Type B pancreatic cell (in vitro differentiated cells): ENCODE results near the gene GABRB3. TPM values are rescaled to one million over a fixed set of nuclear protein-coding genes. Genes with fewer than 3 reads are reported as not detected.

ENCODE experiments used
- DNase-seq: peaks from one replicate; pipeline ENCODE4 v3.0.0; 2021; ENCODE audit warnings: mixed read lengths; ENCODE audit not compliant: unreplicated experiment; ENCODE audit errors: extremely low spot score
- H3K27ac Mint-ChIP-seq: 2 replicates; pipeline ENCODE4 v1.8.0; 2021; ENCODE audit warnings: mild to moderate bottlenecking, mixed read lengths
- H3K27me3 Mint-ChIP-seq: 2 replicates; pipeline ENCODE4 v1.8.0; 2021; ENCODE audit warnings: mixed read lengths
- H3K36me3 Mint-ChIP-seq: 2 replicates; pipeline ENCODE4 v1.8.0; 2021; ENCODE audit warnings: mixed read lengths
- H3K4me1 Mint-ChIP-seq: one replicate; pipeline ENCODE4 v1.8.0; 2021; ENCODE audit warnings: mixed read lengths; ENCODE audit not compliant: unreplicated experiment
- H3K4me3 Mint-ChIP-seq: 2 replicates; pipeline ENCODE4 v1.8.0; 2021; ENCODE audit warnings: mild to moderate bottlenecking, mixed read lengths
- H3K9me3 Mint-ChIP-seq: 2 replicates; pipeline ENCODE4 v1.8.0; 2021; ENCODE audit warnings: mixed read lengths
- CTCF ChIP-seq: fragments of 200-600 bp; sonication (generic); conservative IDR thresholded peaks from 2 replicates; pipeline ENCODE4 v1.5.0; 2021; ENCODE audit warnings: antibody characterized with exemption, mild to moderate bottlenecking
- long read RNA-seq: library from polyadenylated mRNA; unstranded; transcript quantifications from one replicate; pipeline ENCODE4 v2.0.0, GENCODE V29; 2020
- total RNA-seq: library from RNA; stranded (reverse); gene quantifications from 2 replicates; pipeline ENCODE4 v1.2.1, GENCODE V29; 2021; ENCODE audit warnings: low replicate concordance

The GABRB3 gene
- total RNA-seq = 25.7 and 28.5 TPM in 2 replicates
- long read RNA-seq, full-length matches to known transcripts = 5 of 14 reads
- long read RNA-seq, partial matches to known transcripts = 1 of 14 reads
- long read RNA-seq, other reads (novel, unspliced or antisense) = 8 of 14 reads

GRCh38 chr15:26772154-26773066 is at the start of gene GABRB3:
TSS of gene GABRB3 (minus strand) at chr15:26773066.
- no peaks in the 10 kb centered on the region for H3K36me3 Mint-ChIP-seq
- no peaks in the 10 kb centered on the region for H3K9me3 Mint-ChIP-seq
- peak within 1 kb of the TSS; percentile 60 for H3K27ac Mint-ChIP-seq
- H3K4me1 Mint-ChIP-seq = peaks cover 8% of the 10 kb centered on the region
- H3K27me3 Mint-ChIP-seq = peaks cover 59% of the 10 kb centered on the region
- TF ChIP-seq CTCF = no peak
- H3K4me3 Mint-ChIP-seq = peak within 1 kb of the TSS; percentile 89
- DNase-seq = no peak

DNA sequence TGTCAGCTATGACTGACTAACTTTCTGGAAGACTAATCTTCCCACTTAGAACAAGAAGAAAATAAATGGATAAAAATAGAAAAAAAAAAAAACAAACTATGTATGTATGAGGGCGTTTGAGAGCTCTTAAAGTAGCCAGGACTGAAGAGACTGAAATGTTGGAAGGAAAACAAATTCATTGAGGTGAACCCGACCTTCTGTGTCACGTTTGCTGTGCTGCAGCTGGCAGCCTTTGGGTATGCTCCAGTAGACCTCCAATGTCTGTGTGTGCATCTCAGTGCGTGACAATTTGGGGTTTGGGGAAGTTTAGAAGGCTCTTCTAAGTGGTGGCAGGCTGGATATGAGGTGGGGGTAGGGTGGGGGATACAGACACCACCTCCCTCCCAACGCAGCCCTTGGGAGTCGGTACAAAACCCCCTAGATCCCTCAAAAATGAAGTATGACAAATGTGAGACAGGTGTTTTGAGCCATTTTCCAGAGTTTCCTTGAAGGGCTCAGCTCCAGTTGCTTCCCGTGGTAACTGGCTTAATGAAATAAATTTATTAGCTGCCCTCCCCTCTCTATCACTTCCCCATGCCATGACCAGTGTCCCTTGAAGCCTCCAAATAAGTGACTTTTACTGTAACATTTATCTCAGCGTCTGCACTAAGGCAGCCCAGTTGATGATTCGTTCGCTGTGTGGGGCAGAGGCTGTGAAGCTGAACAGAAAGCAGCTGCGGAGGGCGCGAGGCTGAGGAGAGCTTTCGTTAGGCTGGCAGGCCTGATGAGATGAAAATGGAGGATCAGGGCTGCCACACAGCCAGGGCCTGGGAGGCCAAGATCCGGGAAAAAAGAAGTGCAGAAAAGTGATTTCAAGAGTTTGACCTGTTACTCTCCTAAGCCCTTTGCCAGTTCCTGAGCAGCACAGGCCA is 34.9 kb upstream of the GABRB3 start:
- Mint-ChIP-seq H3K27ac (no peak overlapping the region), H3K36me3 (no peaks in the 10 kb centered on the region), H3K4me1 (no peaks in the 10 kb centered on the region), H3K9me3 (no peaks in the 10 kb centered on the region), H3K27me3 (no peaks in the 10 kb centered on the region), H3K4me3 (no peak overlapping the region)
- no peak for DNase-seq
- TF ChIP-seq CTCF = no peak

- H3K9me3 Mint-ChIP-seq = no peaks in the 10 kb centered on the region
- no peaks in the 10 kb centered on the region for H3K4me1 Mint-ChIP-seq
- H3K4me3 Mint-ChIP-seq = no peak overlapping the region
- TF ChIP-seq CTCF = no peak
- no peaks in the 10 kb centered on the region for H3K36me3 Mint-ChIP-seq
- no peak overlapping the region for H3K27ac Mint-ChIP-seq
- no peak for DNase-seq
- no peaks in the 10 kb centered on the region for H3K27me3 Mint-ChIP-seq
Measured at GRCh38 chr15:26806574-26806973, 33.7 kb upstream of the GABRB3 start.

DNA sequence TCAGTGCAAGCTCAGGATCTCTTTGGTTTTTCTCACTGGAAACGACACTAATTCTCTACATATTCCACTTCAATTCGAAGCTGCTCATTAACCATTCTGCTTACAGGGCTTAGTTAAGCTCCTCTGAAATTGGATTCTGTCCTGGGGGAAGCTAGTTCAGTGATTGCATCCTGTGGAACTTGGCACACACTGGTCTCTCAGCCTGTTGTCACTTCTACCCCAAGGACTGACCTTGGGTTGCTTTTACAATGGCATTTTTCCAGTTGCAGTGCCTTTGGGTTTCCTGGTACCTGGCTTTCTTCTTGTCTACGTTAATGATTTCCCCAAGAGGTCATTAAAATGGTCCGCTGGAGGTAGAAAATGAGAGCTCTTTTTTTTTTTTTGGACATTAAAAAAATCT is 33.3 kb upstream of the GABRB3 start:
- no peak overlapping the region for H3K4me3 Mint-ChIP-seq
- no peak for DNase-seq
- H3K9me3 Mint-ChIP-seq = no peaks in the 10 kb centered on the region
- no peak for TF ChIP-seq CTCF
- no peaks in the 10 kb centered on the region for H3K4me1 Mint-ChIP-seq
- H3K27me3 Mint-ChIP-seq = no peaks in the 10 kb centered on the region
- no peaks in the 10 kb centered on the region for H3K36me3 Mint-ChIP-seq
- no peak overlapping the region for H3K27ac Mint-ChIP-seq

DNA sequence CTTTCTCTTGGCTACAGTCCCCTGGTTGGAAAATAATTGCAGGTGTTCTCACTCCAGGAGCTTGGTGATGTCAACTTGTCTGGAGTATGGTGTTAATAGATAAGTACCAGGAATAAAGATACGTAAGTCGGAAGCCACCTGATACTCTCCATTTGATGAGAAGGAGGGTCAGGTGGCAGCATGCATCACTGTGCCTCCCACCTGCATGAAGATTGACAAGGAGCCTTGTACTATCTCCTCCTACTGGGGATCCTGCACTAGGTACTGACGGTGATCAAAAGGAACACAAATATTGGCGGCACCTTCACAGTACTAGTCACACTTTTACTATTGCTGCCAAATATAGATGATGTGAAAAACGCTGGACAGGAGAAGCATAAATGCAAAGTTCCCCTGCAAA is 32.6 kb upstream of the GABRB3 start:
- H3K27me3 Mint-ChIP-seq = no peaks in the 10 kb centered on the region

More for the DNA sequence above, 32.6 kb upstream of the GABRB3 start:
- no peaks in the 10 kb centered on the region for H3K36me3 Mint-ChIP-seq
- no peaks in the 10 kb centered on the region for H3K4me1 Mint-ChIP-seq
- no peaks in the 10 kb centered on the region for H3K9me3 Mint-ChIP-seq
- DNase-seq = no peak
- TF ChIP-seq CTCF = no peak
- H3K4me3 Mint-ChIP-seq = no peak overlapping the region
- no peak overlapping the region for H3K27ac Mint-ChIP-seq
